Activated CD4-positive, alpha-beta memory T cell treated with anti-CD3 and anti-CD28 coated beads for 36 hours (primary cell): ENCODE measurements around the gene SLC44A1. TPM values are rescaled to one million over a fixed set of nuclear protein-coding genes. Genes with fewer than 3 reads are reported as not detected.

Source experiments
- CTCF ChIA-PET: fragments of 350-600 bp; sonication (Branson Sonifier 250); formaldehyde crosslinking; loops from one replicate; lab custom pipeline; 2021; ENCODE audit warnings: antibody characterized with exemption, inconsistent platforms; lab: Charles Lee
- POLR2A ChIA-PET: fragments of 350-600 bp; sonication (Branson Sonifier 250); formaldehyde crosslinking; loops from one replicate; lab custom pipeline; 2021; ENCODE audit warnings: antibody characterized with exemption; lab: Charles Lee
- DNase-seq: peaks from one replicate; pipeline ENCODE4 v3.0.0-alpha.2; 2020
- H3K27ac Mint-ChIP-seq: one replicate; pipeline ENCODE4 v1.8.0; 2021; ENCODE audit warnings: mixed read lengths
- H3K27me3 Mint-ChIP-seq: one replicate; pipeline ENCODE4 v1.8.0; 2021; ENCODE audit warnings: mixed read lengths
- H3K36me3 Mint-ChIP-seq: one replicate; pipeline ENCODE4 v1.8.0; 2021; ENCODE audit warnings: mixed read lengths
- H3K4me1 Mint-ChIP-seq: one replicate; pipeline ENCODE4 v1.8.0; 2021; ENCODE audit warnings: low read depth, mixed read lengths
- H3K4me3 Mint-ChIP-seq: one replicate; pipeline ENCODE4 v1.8.0; 2021; ENCODE audit warnings: mild to moderate bottlenecking, mixed read lengths
- H3K9me3 Mint-ChIP-seq: one replicate; pipeline ENCODE4 v1.8.0; 2021; ENCODE audit warnings: mixed read lengths
- intact Hi-C: fragments of 100-400 bp; cut with micrococcal nuclease; formaldehyde crosslinking; loops from one replicate; pipeline ENCODE4 v1.15.1; 2023
- total RNA-seq, 2 experiments: library from RNA; stranded (reverse); gene quantifications; one replicate each; pipeline ENCODE4 v1.2.3, GENCODE V29; 2021

Gene SLC44A1
- total RNA-seq, 2 experiments from 2014 or later, result 11.8 to 12.2 TPM

DNA sequence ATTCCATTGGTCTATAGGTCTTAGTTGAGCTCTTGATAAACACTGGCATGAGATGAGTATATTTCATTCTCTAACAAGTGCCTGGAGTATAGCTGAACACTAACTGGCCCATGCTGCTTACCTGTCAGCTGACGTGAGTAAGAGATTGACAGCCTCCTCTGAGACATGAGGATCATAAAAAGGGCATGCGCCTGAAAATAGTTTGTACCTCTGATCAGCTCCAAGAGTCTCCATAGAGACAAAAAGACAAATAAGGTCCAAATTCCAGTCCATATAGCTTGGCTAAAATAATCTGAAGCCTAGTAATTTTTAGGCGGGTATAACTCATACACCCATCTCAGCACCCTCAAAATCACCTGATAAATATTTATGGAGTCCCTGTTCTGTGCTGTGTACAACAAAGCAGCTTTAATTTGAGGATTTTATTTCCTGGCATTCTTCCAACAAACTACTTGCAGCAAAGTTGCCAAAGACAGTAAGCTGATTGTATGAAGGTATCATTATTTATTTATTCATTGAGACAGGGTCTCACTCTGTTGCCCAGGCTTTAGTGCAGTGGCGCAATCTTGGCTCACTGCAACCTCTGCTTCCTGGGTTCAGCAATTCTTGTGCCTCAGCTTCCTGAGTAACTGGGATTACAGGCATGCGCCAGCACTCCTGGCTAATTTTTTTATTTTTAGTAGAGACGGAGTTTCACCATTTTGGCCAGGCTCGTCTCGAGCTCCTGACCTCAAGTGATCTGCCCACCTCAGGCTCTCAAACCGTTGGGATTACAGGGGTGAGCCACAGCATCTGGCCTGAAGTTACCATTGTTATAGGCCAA is 187.2 kb downstream of the SLC44A1 start:
- ChIA-PET CTCF (no interaction called here), POLR2A (interaction anchor here (0.8 to 1.2 kb wide), 2 partner anchors 18 to 26 kb away, joined by 3 to 4 read pairs; no protein-coding TSS in a partner anchor)
- H3K27ac Mint-ChIP-seq, result no peak overlapping the region
- H3K9me3 Mint-ChIP-seq, result no peaks in the 10 kb centered on the region
- no peaks in the 10 kb centered on the region for H3K36me3 Mint-ChIP-seq
- H3K4me1 Mint-ChIP-seq, result no peaks in the 10 kb centered on the region
- DNase-seq, result no peak
- H3K27me3 Mint-ChIP-seq, result peaks cover 4% of the 10 kb centered on the region
- intact Hi-C loops, result no loop called here
- H3K4me3 Mint-ChIP-seq, result no peak overlapping the region

DNA sequence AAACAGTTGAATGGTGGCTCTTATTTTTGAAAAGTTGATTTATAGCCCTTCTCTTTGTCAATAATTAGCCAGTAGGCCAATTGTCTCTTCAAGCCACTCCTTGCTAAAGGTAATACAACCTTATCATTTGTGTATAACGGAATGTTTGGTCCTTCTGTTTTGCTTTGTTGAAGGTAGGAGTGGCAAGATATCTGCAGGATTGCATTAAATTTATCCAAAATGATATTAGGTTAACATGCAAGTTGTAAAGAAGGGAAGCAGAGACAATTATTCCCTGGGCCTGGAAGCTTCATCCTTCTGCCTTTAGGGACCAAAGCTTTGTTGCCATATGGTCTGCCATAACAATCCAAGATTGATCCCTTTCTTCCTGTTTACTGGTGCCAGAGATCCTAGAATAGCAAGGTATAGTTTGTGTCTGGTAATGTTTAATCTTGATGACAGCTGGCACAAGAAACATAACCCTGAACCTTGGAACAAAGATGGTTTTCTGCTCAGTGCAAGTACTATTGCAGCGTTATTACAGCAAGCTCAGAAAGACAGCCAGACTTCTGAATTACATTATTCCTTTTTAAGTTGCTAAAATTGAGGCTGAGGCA is 187.9 kb downstream of the SLC44A1 start:
- no peak overlapping the region for H3K4me3 Mint-ChIP-seq
- ChIA-PET POLR2A (no interaction called here), CTCF (no interaction called here)
- no peaks in the 10 kb centered on the region for H3K9me3 Mint-ChIP-seq
- H3K27me3 Mint-ChIP-seq, result peaks cover 4% of the 10 kb centered on the region
- intact Hi-C loops, result no loop called here
- no peaks in the 10 kb centered on the region for H3K36me3 Mint-ChIP-seq
- no peaks in the 10 kb centered on the region for H3K4me1 Mint-ChIP-seq
- no peak for DNase-seq
- no peak overlapping the region for H3K27ac Mint-ChIP-seq

- H3K27ac Mint-ChIP-seq, result no peak overlapping the region
- H3K9me3 Mint-ChIP-seq, result no peaks in the 10 kb centered on the region
- H3K36me3 Mint-ChIP-seq, result no peaks in the 10 kb centered on the region
- ChIA-PET CTCF (no interaction called here), POLR2A (no interaction called here)
- H3K4me3 Mint-ChIP-seq, result no peak overlapping the region
- intact Hi-C loops, result no loop called here
- H3K4me1 Mint-ChIP-seq, result no peaks in the 10 kb centered on the region
- no peak for DNase-seq
- peaks cover 4% of the 10 kb centered on the region for H3K27me3 Mint-ChIP-seq
Measured at GRCh38 chr9:105435453-105435852, 191.0 kb downstream of the SLC44A1 start.

DNA sequence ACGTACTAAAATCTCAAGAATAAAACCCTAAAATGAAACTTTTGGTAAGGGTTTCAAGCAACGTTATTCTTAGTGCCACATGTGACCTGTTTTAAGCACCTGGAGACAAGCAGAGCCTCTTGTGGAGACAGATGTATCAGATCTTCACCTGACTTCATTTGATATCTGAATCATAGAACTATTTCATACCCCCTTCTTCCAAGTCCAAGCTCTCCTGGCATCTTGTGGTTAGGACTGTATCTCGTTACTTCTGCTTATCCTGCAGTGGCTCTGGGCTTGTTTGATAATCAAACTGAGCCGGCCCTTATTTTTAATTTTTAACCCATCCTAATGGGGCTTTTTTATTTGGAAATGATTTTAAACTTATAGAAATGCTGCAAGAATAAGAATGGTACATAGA is 192.3 kb downstream of the SLC44A1 start:
- no peak overlapping the region for H3K4me3 Mint-ChIP-seq
- intact Hi-C loops, result no loop called here
- H3K27ac Mint-ChIP-seq, result no peak overlapping the region
- no peak for DNase-seq
- ChIA-PET POLR2A (no interaction called here), CTCF (no interaction called here)
- H3K9me3 Mint-ChIP-seq, result no peaks in the 10 kb centered on the region
- no peaks in the 10 kb centered on the region for H3K4me1 Mint-ChIP-seq
- no peaks in the 10 kb centered on the region for H3K36me3 Mint-ChIP-seq
- H3K27me3 Mint-ChIP-seq, result no peaks in the 10 kb centered on the region

- DNase-seq, result no peak
- Mint-ChIP-seq H3K4me1 (no peaks in the 10 kb centered on the region), H3K9me3 (no peaks in the 10 kb centered on the region), H3K27ac (no peak overlapping the region), H3K4me3 (no peak overlapping the region), H3K36me3 (no peaks in the 10 kb centered on the region), H3K27me3 (no peaks in the 10 kb centered on the region)
- ChIA-PET POLR2A (no interaction called here), CTCF (no interaction called here)
- intact Hi-C loops, result no loop called here
Measured at GRCh38 chr9:105437704-105438103, 193.3 kb downstream of the SLC44A1 start.

DNA sequence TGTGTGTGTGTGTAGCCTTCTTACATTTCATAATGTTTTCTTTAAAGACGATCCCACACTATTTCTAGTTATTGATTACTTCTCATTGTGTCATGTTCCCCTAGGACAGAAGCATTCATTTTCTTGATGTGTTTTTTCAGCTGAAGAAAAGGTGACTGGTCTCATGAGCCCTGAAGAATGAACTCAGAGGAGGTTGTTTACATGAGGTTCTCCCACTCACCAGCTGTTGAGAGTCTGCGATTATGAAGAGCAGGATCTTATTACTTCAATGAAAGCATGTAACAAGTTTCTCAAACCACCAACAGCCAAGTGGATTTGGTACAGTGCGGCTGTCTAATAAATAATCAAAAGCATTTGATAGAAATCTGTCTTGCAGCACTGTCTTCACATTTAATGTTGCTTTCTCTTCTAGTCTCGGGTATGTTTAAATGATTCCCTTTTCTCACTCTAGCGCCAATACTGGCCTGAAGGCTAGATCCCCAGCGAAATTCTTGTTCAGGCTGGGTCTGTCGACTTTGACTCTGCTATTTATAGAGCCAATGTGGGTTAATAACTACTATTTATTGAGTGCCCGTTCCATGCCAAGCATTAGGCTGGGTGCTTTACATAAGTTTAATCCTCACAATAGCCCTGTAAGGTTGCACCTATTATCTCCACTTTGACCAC is 193.8 kb downstream of the SLC44A1 start:
- Mint-ChIP-seq H3K4me3 (no peak overlapping the region), H3K9me3 (no peaks in the 10 kb centered on the region), H3K27me3 (no peaks in the 10 kb centered on the region), H3K27ac (no peak overlapping the region), H3K36me3 (no peaks in the 10 kb centered on the region), H3K4me1 (no peaks in the 10 kb centered on the region)
- DNase-seq, result no peak
- CTCF ChIA-PET, result no interaction called here
- POLR2A ChIA-PET, result no interaction called here
- intact Hi-C loops, result no loop called here

DNA sequence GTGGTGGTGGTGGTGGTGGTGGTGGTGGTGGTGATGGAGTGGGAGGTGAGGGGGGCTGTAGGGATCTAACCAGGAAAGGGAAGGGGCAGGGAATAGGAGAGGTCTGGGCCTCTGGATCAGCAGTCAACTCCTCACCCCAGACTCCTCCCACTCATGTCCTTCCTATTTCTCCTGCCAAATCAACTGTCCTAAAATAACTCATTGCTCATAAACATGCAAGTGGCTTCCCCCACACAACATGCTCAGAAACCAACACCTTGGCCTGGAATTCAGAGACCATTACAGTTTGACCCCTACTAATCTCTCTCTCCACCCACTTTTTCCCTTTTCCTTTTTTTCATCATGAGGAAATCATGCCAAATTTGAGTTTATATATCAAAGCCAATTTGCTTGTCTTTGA is 195.0 kb downstream of the SLC44A1 start:
- no peaks in the 10 kb centered on the region for H3K9me3 Mint-ChIP-seq
- H3K4me3 Mint-ChIP-seq, result no peak overlapping the region
- intact Hi-C loops, result no loop called here
- CTCF ChIA-PET, result no interaction called here
- DNase-seq, result no peak
- no peak overlapping the region for H3K27ac Mint-ChIP-seq
- no peaks in the 10 kb centered on the region for H3K27me3 Mint-ChIP-seq
- POLR2A ChIA-PET, result no interaction called here
- H3K4me1 Mint-ChIP-seq, result no peaks in the 10 kb centered on the region
- H3K36me3 Mint-ChIP-seq, result no peaks in the 10 kb centered on the region

- H3K9me3 Mint-ChIP-seq, result no peaks in the 10 kb centered on the region
- H3K27me3 Mint-ChIP-seq, result no peaks in the 10 kb centered on the region
- no peaks in the 10 kb centered on the region for H3K36me3 Mint-ChIP-seq
- DNase-seq, result no peak
- POLR2A ChIA-PET, result no interaction called here
- intact Hi-C loops, result no loop called here
- CTCF ChIA-PET, result no interaction called here
- no peaks in the 10 kb centered on the region for H3K4me1 Mint-ChIP-seq
- no peak overlapping the region for H3K4me3 Mint-ChIP-seq
- H3K27ac Mint-ChIP-seq, result no peak overlapping the region
Measured at GRCh38 chr9:105441616-105442160, 197.2 kb downstream of the SLC44A1 start.

DNA sequence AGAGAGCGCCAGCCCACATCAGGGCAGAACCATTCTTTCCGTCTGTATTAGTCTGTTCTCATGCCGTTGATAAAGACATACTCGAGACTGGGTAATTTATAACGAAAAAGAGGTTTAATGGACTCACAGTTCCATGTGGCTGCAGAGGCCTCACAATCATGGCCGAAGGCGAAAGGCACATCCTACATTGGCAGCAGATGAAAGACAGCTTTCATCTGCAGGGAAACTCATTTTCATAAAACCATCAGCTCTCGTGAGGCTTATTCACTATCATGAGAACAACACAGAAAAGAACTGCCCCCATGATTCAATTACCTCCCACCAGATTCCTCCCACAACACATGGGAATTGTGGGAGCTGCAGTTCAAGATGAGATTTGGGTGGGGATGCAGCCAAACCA is 198.7 kb downstream of the SLC44A1 start:
- Mint-ChIP-seq H3K27me3 (no peaks in the 10 kb centered on the region), H3K4me1 (peaks cover 5% of the 10 kb centered on the region), H3K36me3 (no peaks in the 10 kb centered on the region), H3K27ac (no peak overlapping the region), H3K4me3 (no peak overlapping the region), H3K9me3 (no peaks in the 10 kb centered on the region)
- ChIA-PET CTCF (no interaction called here), POLR2A (no interaction called here)
- intact Hi-C loops, result no loop called here
- DNase-seq, result no peak

GRCh38 chr9:105444130-105444529 is 199.7 kb downstream of the SLC44A1 start:
- intact Hi-C loops, result no loop called here
- H3K4me1 Mint-ChIP-seq, result peaks cover 12% of the 10 kb centered on the region
- no peak for DNase-seq
- ChIA-PET POLR2A (no interaction called here), CTCF (no interaction called here)
- no peaks in the 10 kb centered on the region for H3K27me3 Mint-ChIP-seq
- no peak overlapping the region for H3K27ac Mint-ChIP-seq
- H3K9me3 Mint-ChIP-seq, result no peaks in the 10 kb centered on the region
- H3K36me3 Mint-ChIP-seq, result no peaks in the 10 kb centered on the region
- no peak overlapping the region for H3K4me3 Mint-ChIP-seq

GRCh38 chr9:105445203-105445881 is 200.9 kb downstream of the SLC44A1 start:
- H3K4me3 Mint-ChIP-seq, result no peak overlapping the region
- DNase-seq, result no peak
- no peaks in the 10 kb centered on the region for H3K36me3 Mint-ChIP-seq
- intact Hi-C loops, result loop anchor here (5.0 kb wide), 3 partner anchors 97 to 1353 kb away; partner anchors contain the start of gene SMC2
- H3K27ac Mint-ChIP-seq, result no peak overlapping the region
- ChIA-PET POLR2A (no interaction called here), CTCF (interaction anchor here (0.7 kb wide), 1 partner anchor 30 kb away, joined by 3 read pairs; no protein-coding TSS in a partner anchor)
- H3K4me1 Mint-ChIP-seq, result peaks cover 13% of the 10 kb centered on the region
- no peaks in the 10 kb centered on the region for H3K27me3 Mint-ChIP-seq
- no peaks in the 10 kb centered on the region for H3K9me3 Mint-ChIP-seq
